HepG2 (cell line): ENCODE results near the gene LYPD6B.

ENCODE experiments used
- CTCF ChIP-seq: sonication (generic); formaldehyde crosslinking; IDR thresholded peaks from 2 replicates; pipeline ENCODE4 v1.5.0; 2020; ENCODE audit warnings: mild to moderate bottlenecking, missing genetic modification reagents, moderate library complexity
- PRDM15 ChIP-seq: sonication (generic); formaldehyde crosslinking; IDR thresholded peaks from 2 replicates; pipeline ENCODE4 v1.4.0; 2020; ENCODE audit warnings: missing genetic modification reagents
- ZNF639 ChIP-seq: conservative IDR thresholded peaks from 2 replicates; pipeline ENCODE4 v1.6.1; 2018; ENCODE audit warnings: missing genetic modification reagents
- ZNF710 ChIP-seq: sonication (generic); formaldehyde crosslinking; IDR thresholded peaks from 2 replicates; pipeline ENCODE4 v1.5.0; 2020; ENCODE audit warnings: mild to moderate bottlenecking, missing genetic modification reagents, borderline replicate concordance

- TF ChIP-seq ZNF710 (CRISPR knock-in tag) (no peak), ZNF639 (CRISPR knock-in tag) (no peak), CTCF (no peak), PRDM15 (CRISPR knock-in tag) (no peak)
Observed at GRCh38 chr2:149200109-149200520, 161.6 kb downstream of the LYPD6B start.
